OCI-LY7 (cell line): ENCODE results near the gene ZMAT3.

Experiments used
- CTCF ChIP-seq: fragments of 200-600 bp; sonication (generic); conservative IDR thresholded peaks from 2 replicates; pipeline ENCODE4 v1.5.1; 2014; ENCODE audit warnings: mild to moderate bottlenecking, antibody characterized with exemption, low read length, moderate library complexity, mixed read lengths
- EZH2phosphoT487 ChIP-seq: fragments of 200-600 bp; sonication (generic); IDR thresholded peaks from 2 replicates; pipeline ENCODE4 v1.6.1; 2018; ENCODE audit warnings: low read depth, borderline replicate concordance, mild to moderate bottlenecking, mixed run types, antibody characterized with exemption, low read length, moderate library complexity, mixed read lengths

GRCh38 chr3:178982137-178982536, 89.5 kb downstream of the ZMAT3 start:
- no peak for TF ChIP-seq CTCF
- TF ChIP-seq EZH2phosphoT487 = no peak
